ENCODE results near the gene UBL5.
A peak's percentile ranks its signal among the peaks of the same experiment; 100 is the strongest.
"Not testable (repeated sequence)": the region's sequence is repeated elsewhere in the genome, so short reads cannot be mapped to it uniquely, and the experiment has no call there.

Gene UBL5

GRCh38 chr19:9818175-9818733 lies 9.5 kb upstream of the UBL5 start:
- no peak for DNase-seq

GRCh38 chr19:9818734-9819595 lies 8.8 kb upstream of the UBL5 start, which contains the start of gene FBXL12:
TSS of gene FBXL12 (minus strand) at chr19:9819079. CDS start at chr19:9818813, 266 bp downstream.
- peak; percentile 100 for DNase-seq

- DNase-seq, result no peak
Measured at GRCh38 chr19:9819596-9819909, 8.2 kb upstream of the UBL5 start.

GRCh38 chr19:9820034-9820433 lies 7.7 kb upstream of the UBL5 start:
- not testable (repeated sequence) for DNase-seq

- no peak for DNase-seq
Measured at GRCh38 chr19:9823816-9824215, 3.9 kb upstream of the UBL5 start.

GRCh38 chr19:9828551-9829063 lies 889 bp downstream of the UBL5 start:
- DNase-seq, result no peak

GRCh38 chr19:9834307-9834725 lies 6.6 kb downstream of the UBL5 start:
- no peak for DNase-seq

GRCh38 chr19:9834726-9835506 lies 7.2 kb downstream of the UBL5 start, which contains the start of gene PIN1:
TSS of gene PIN1 (plus strand) at chr19:9835318. CDS start at chr19:9835345, 27 bp downstream.
- peak; percentile 99 for DNase-seq

GRCh38 chr19:9835507-9835949 lies 7.8 kb downstream of the UBL5 start:
- DNase-seq, result no peak

- DNase-seq, result peak; percentile 11 to 16
Measured at GRCh38 chr19:9836021-9836420, 8.3 kb downstream of the UBL5 start.

GRCh38 chr19:9838324-9838723 lies 10.6 kb downstream of the UBL5 start:
- DNase-seq, result no peak

GRCh38 chr19:9839415-9839814 lies 11.7 kb downstream of the UBL5 start:
- no peak for DNase-seq

- DNase-seq, result no peak
Measured at GRCh38 chr19:9842834-9843625, 15.3 kb downstream of the UBL5 start.

- DNase-seq, result not testable (repeated sequence)
Measured at GRCh38 chr19:9843626-9844273, 16.0 kb downstream of the UBL5 start.

- DNase-seq, result peak in 1 of 2 donors; percentile 8
Measured at GRCh38 chr19:9847087-9847671, 19.5 kb downstream of the UBL5 start.

GRCh38 chr19:9848060-9848459 lies 20.3 kb downstream of the UBL5 start:
- no peak for DNase-seq

GRCh38 chr19:9848762-9849161 lies 21.0 kb downstream of the UBL5 start:
- DNase-seq, result no peak

GRCh38 chr19:9849791-9850190 lies 22.1 kb downstream of the UBL5 start:
- DNase-seq, result no peak

GRCh38 chr19:9850235-9850959 lies 22.7 kb downstream of the UBL5 start:
- no peak for DNase-seq

GRCh38 chr19:9854282-9854846 lies 26.6 kb downstream of the UBL5 start:
- DNase-seq, result no peak

Data from inflammatory macrophage (primary cell).